ENCODE measurements around the gene OR51L1. TPM values are rescaled to one million over a fixed set of nuclear protein-coding genes. Genes with fewer than 3 reads are reported as not detected.
"Not testable (repeated sequence)": the region's sequence is repeated elsewhere in the genome, so short reads cannot be mapped to it uniquely, and the experiment has no call there.

The OR51L1 gene
- not detected for polyA plus RNA-seq (2013)

GRCh38 chr11:4994551-4994950, at the start of gene OR51L1:
OR51L1 (plus strand) TSS chr11:4994851; CDS start chr11:4998983, 4,132 bp downstream.
- Histone ChIP-seq H3K36me3 (ENCODE audit: control insufficient read depth in 4 of 4, insufficient read depth in 4 of 4, low read length in 3 of 4) (no peaks in the 10 kb centered on the region), H3K4me1 (ENCODE audit: control extremely low read depth in 1 of 4, control insufficient read depth in 4 of 4, insufficient read depth in 4 of 4, low read length in 3 of 4) (no peaks in the 10 kb centered on the region), H3K9me3 (ENCODE audit: control extremely low read depth in 1 of 5, control insufficient read depth in 4 of 5, insufficient read depth in 2 of 5, low read depth in 1 of 5, low read length in 4 of 5) (no peaks in the 10 kb centered on the region), H3K27me3 (replicated peaks in 2 of 5; ENCODE audit: control insufficient read depth in 4 of 5, insufficient read depth in 5 of 5, low read length in 4 of 5) (no peaks in the 10 kb centered on the region), H3K27ac (ENCODE audit: insufficient read depth in 1 of 2, low read depth in 1 of 2, low read length in 2 of 2, poor library complexity in 1 of 2, severe bottlenecking in 2 of 2) (no peak within 1 kb of the TSS), H3K4me3 (ENCODE audit: control insufficient read depth in 1 of 7, extremely low read depth in 1 of 7, insufficient read depth in 4 of 7, low read depth in 2 of 7, low read length in 6 of 7) (no peak within 1 kb of the TSS)
- WGBS (ENCODE audit: insufficient coverage): 100% methylated on average over 1 of the region's 2 CpGs
- no peak for DNase-seq
- ChIA-PET CTCF (no interaction called here), POLR2A (no interaction called here)

DNA sequence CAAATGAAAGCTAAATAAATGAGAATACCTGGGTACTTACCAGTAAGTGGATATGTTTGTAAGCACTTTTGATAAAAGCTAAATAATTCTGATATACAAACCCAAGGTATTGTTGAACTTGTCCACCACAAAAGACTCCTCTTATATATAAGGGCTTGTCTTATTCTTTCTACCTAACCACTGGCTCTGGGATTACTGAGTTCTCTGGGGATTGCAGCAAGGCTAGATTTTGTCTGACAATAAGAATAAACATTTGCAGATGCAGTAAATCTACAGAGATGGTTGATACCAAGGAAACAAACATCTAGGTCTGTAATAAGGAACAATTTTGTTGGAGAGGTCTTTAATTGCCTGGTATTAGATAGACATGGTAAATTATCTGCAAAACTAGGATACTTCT, 47.1 kb upstream of the OR51L1 start, which contains the start of gene OR51A4:
Gene OR51A4, minus strand, starts transcription at position 101 of the 400 bp plus-strand sequence. CDS start 505 bp downstream, outside the sequence.
- H3K36me3 ChIP-seq (ENCODE audit: control insufficient read depth in 4 of 4, insufficient read depth in 4 of 4, low read length in 3 of 4): no peaks in the 10 kb centered on the region
- POLR2A ChIA-PET: no interaction called here
- no peak for DNase-seq

GRCh38 chr11:4955613-4956012, 39.0 kb upstream of the OR51L1 start, which contains the start of gene OR51A2:
OR51A2 (minus strand) TSS chr11:4955713; CDS start chr11:4955713, 0 bp downstream.
- H3K27me3 ChIP-seq (replicated peaks in 2 of 5; ENCODE audit: control insufficient read depth in 4 of 5, insufficient read depth in 5 of 5, low read length in 4 of 5); POLR2A ChIA-PET; H3K4me3 ChIP-seq (ENCODE audit: control insufficient read depth in 1 of 7, extremely low read depth in 1 of 7, insufficient read depth in 4 of 7, low read depth in 2 of 7, low read length in 6 of 7); H3K4me1 ChIP-seq (ENCODE audit: control extremely low read depth in 1 of 4, control insufficient read depth in 4 of 4, insufficient read depth in 4 of 4, low read length in 3 of 4); CTCF ChIA-PET; DNase-seq; H3K36me3 ChIP-seq (ENCODE audit: control insufficient read depth in 4 of 4, insufficient read depth in 4 of 4, low read length in 3 of 4); H3K9me3 ChIP-seq (ENCODE audit: control extremely low read depth in 1 of 5, control insufficient read depth in 4 of 5, insufficient read depth in 2 of 5, low read depth in 1 of 5, low read length in 4 of 5); H3K27ac ChIP-seq (ENCODE audit: insufficient read depth in 1 of 2, low read depth in 1 of 2, low read length in 2 of 2, poor library complexity in 1 of 2, severe bottlenecking in 2 of 2): not testable (repeated sequence)
- WGBS (ENCODE audit: insufficient coverage): 70% methylated on average over 2 of the region's 2 CpGs

More for the DNA sequence above, 47.1 kb upstream of the OR51L1 start, which contains the start of gene OR51A4:
- H3K9me3 ChIP-seq (ENCODE audit: control extremely low read depth in 1 of 5, control insufficient read depth in 4 of 5, insufficient read depth in 2 of 5, low read depth in 1 of 5, low read length in 4 of 5): peaks cover 0 to 1% (median 0%) of the 10 kb centered on the region in 5 experiments
- no peak within 1 kb of the TSS for H3K4me3 ChIP-seq (ENCODE audit: control insufficient read depth in 1 of 7, extremely low read depth in 1 of 7, insufficient read depth in 4 of 7, low read depth in 2 of 7, low read length in 6 of 7)
- no peaks in the 10 kb centered on the region for H3K27me3 ChIP-seq (replicated peaks in 2 of 5; ENCODE audit: control insufficient read depth in 4 of 5, insufficient read depth in 5 of 5, low read length in 4 of 5)
- CTCF ChIA-PET: no interaction called here
- no peak within 1 kb of the TSS for H3K27ac ChIP-seq (ENCODE audit: insufficient read depth in 1 of 2, low read depth in 1 of 2, low read length in 2 of 2, poor library complexity in 1 of 2, severe bottlenecking in 2 of 2)
- no peaks in the 10 kb centered on the region for H3K4me1 ChIP-seq (ENCODE audit: control extremely low read depth in 1 of 4, control insufficient read depth in 4 of 4, insufficient read depth in 4 of 4, low read length in 3 of 4)

DNA sequence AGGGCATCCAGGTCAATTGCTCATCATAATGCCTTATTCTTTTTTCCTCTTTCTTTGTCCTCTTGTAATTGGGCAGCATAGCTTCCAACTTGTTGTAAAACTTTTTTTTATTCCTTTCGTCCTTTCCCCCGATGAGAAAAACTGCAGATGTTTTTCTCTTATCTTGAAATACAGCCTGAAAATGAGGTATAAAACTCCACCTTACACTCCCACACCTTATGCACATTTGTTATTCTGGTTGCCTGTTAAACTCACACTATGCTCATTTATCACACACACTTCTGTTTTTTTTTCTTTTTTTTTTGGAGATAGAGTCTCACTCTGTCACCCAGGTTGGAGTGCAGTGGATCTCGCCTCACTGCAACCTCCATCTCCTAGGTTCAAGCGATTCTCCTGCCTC, 37.3 kb upstream of the OR51L1 start:
- Histone ChIP-seq H3K9me3 (ENCODE audit: control extremely low read depth in 1 of 5, control insufficient read depth in 4 of 5, insufficient read depth in 2 of 5, low read depth in 1 of 5, low read length in 4 of 5) (no peaks in the 10 kb centered on the region), H3K4me3 (ENCODE audit: control insufficient read depth in 1 of 7, extremely low read depth in 1 of 7, insufficient read depth in 4 of 7, low read depth in 2 of 7, low read length in 6 of 7) (no peak overlapping the region), H3K36me3 (ENCODE audit: control insufficient read depth in 4 of 4, insufficient read depth in 4 of 4, low read length in 3 of 4) (no peaks in the 10 kb centered on the region), H3K4me1 (ENCODE audit: control extremely low read depth in 1 of 4, control insufficient read depth in 4 of 4, insufficient read depth in 4 of 4, low read length in 3 of 4) (no peaks in the 10 kb centered on the region), H3K27ac (ENCODE audit: insufficient read depth in 1 of 2, low read depth in 1 of 2, low read length in 2 of 2, poor library complexity in 1 of 2, severe bottlenecking in 2 of 2) (no peak overlapping the region), H3K27me3 (replicated peaks in 2 of 5; ENCODE audit: control insufficient read depth in 4 of 5, insufficient read depth in 5 of 5, low read length in 4 of 5) (no peaks in the 10 kb centered on the region)
- 100% methylated on average over 2 of the region's 4 CpGs for WGBS (ENCODE audit: insufficient coverage)
- DNase-seq: no peak
- POLR2A ChIA-PET: no interaction called here
- CTCF ChIA-PET: no interaction called here

DNA sequence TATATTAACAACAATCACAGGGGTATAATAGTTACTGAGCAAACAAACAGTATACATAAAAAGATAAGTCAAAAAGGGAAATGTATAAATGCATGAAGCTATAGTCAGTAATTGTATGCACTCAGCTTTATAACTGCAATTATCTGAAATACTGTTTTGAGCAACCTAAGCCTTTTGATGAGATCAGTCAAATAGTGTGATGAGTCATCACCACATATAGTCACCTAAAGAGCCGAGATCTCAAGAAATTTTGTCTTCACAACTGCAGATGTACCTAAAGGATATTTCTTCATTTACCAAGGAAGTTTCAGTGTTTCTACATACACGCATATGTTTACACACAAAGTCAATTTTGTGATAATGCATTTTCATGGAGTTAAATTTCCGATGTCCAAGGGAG, 33.8 kb upstream of the OR51L1 start:
- H3K9me3 ChIP-seq (ENCODE audit: control extremely low read depth in 1 of 5, control insufficient read depth in 4 of 5, insufficient read depth in 2 of 5, low read depth in 1 of 5, low read length in 4 of 5): no peaks in the 10 kb centered on the region
- POLR2A ChIA-PET: no interaction called here
- CTCF ChIA-PET: no interaction called here
- no peak overlapping the region for H3K27ac ChIP-seq (ENCODE audit: insufficient read depth in 1 of 2, low read depth in 1 of 2, low read length in 2 of 2, poor library complexity in 1 of 2, severe bottlenecking in 2 of 2)
- H3K4me3 ChIP-seq (ENCODE audit: control insufficient read depth in 1 of 7, extremely low read depth in 1 of 7, insufficient read depth in 4 of 7, low read depth in 2 of 7, low read length in 6 of 7): no peak overlapping the region
- WGBS (ENCODE audit: insufficient coverage): 92% methylated on average over 2 of the region's 3 CpGs
- no peaks in the 10 kb centered on the region for H3K4me1 ChIP-seq (ENCODE audit: control extremely low read depth in 1 of 4, control insufficient read depth in 4 of 4, insufficient read depth in 4 of 4, low read length in 3 of 4)
- H3K36me3 ChIP-seq (ENCODE audit: control insufficient read depth in 4 of 4, insufficient read depth in 4 of 4, low read length in 3 of 4): no peaks in the 10 kb centered on the region
- DNase-seq: no peak
- H3K27me3 ChIP-seq (replicated peaks in 2 of 5; ENCODE audit: control insufficient read depth in 4 of 5, insufficient read depth in 5 of 5, low read length in 4 of 5): no peaks in the 10 kb centered on the region

DNA sequence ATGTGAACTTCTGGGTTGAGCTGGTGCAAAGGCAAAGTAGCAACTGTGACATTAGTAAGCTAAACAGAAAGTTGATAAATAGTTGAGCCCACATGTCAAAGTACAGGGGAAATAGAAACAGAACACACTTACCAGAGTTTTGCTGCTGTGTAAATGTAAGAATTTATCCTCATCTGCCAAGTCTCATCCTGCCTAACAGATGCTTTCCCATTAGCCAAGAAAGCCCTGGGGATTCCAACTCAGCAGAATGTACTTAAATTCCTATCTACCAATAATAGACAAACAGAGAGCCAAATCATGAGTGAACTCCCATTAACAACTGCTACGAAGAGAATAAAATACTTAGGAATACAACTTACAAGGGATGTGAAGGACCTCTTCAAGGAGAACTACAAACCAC, 31.8 kb upstream of the OR51L1 start:
- Histone ChIP-seq H3K27ac (ENCODE audit: insufficient read depth in 1 of 2, low read depth in 1 of 2, low read length in 2 of 2, poor library complexity in 1 of 2, severe bottlenecking in 2 of 2) (no peak overlapping the region), H3K27me3 (replicated peaks in 2 of 5; ENCODE audit: control insufficient read depth in 4 of 5, insufficient read depth in 5 of 5, low read length in 4 of 5) (no peaks in the 10 kb centered on the region), H3K4me1 (ENCODE audit: control extremely low read depth in 1 of 4, control insufficient read depth in 4 of 4, insufficient read depth in 4 of 4, low read length in 3 of 4) (no peaks in the 10 kb centered on the region), H3K36me3 (ENCODE audit: control insufficient read depth in 4 of 4, insufficient read depth in 4 of 4, low read length in 3 of 4) (no peaks in the 10 kb centered on the region), H3K9me3 (ENCODE audit: control extremely low read depth in 1 of 5, control insufficient read depth in 4 of 5, insufficient read depth in 2 of 5, low read depth in 1 of 5, low read length in 4 of 5) (no peaks in the 10 kb centered on the region), H3K4me3 (ENCODE audit: control insufficient read depth in 1 of 7, extremely low read depth in 1 of 7, insufficient read depth in 4 of 7, low read depth in 2 of 7, low read length in 6 of 7) (no peak overlapping the region)
- ChIA-PET CTCF (no interaction called here), POLR2A (no interaction called here)
- no peak for DNase-seq
- WGBS (ENCODE audit: insufficient coverage): no CpG with 5 or more reads among the region's 1 CpG

DNA sequence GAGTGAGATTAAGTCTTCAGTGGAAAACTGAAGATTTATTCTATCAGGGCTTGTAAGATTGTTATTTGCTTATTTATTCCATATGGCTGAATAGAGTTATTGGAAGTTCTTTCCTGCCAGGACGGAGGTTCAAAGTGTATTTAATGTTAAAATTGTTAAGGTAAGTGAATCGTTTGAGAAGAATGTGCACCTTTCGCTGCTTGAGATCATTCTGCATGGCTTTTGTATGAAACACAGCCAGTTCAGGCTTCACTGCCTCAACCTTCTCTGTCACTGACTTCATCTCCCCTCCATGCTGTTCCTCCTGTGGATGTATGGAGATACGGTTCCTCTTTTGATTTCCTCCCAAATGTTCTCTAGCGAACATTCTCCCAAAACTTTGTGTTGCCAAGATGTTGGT, 19.2 kb upstream of the OR51L1 start:
- H3K27me3 ChIP-seq (replicated peaks in 2 of 5; ENCODE audit: control insufficient read depth in 4 of 5, insufficient read depth in 5 of 5, low read length in 4 of 5): no peaks in the 10 kb centered on the region
- WGBS (ENCODE audit: insufficient coverage): 85% methylated on average over 2 of the region's 5 CpGs
- peaks cover 0 to 1% (median 0%) of the 10 kb centered on the region in 5 experiments for H3K9me3 ChIP-seq (ENCODE audit: control extremely low read depth in 1 of 5, control insufficient read depth in 4 of 5, insufficient read depth in 2 of 5, low read depth in 1 of 5, low read length in 4 of 5)
- ChIA-PET CTCF (no interaction called here), POLR2A (no interaction called here)
- H3K4me1 ChIP-seq (ENCODE audit: control extremely low read depth in 1 of 4, control insufficient read depth in 4 of 4, insufficient read depth in 4 of 4, low read length in 3 of 4): no peaks in the 10 kb centered on the region
- no peak overlapping the region for H3K27ac ChIP-seq (ENCODE audit: insufficient read depth in 1 of 2, low read depth in 1 of 2, low read length in 2 of 2, poor library complexity in 1 of 2, severe bottlenecking in 2 of 2)
- no peaks in the 10 kb centered on the region for H3K36me3 ChIP-seq (ENCODE audit: control insufficient read depth in 4 of 4, insufficient read depth in 4 of 4, low read length in 3 of 4)
- no peak for DNase-seq
- H3K4me3 ChIP-seq (ENCODE audit: control insufficient read depth in 1 of 7, extremely low read depth in 1 of 7, insufficient read depth in 4 of 7, low read depth in 2 of 7, low read length in 6 of 7): no peak overlapping the region
